Subcutaneous adipose tissue (tissue), 4 donors: Measurements from ENCODE around the gene FTO. TPM values are rescaled to one million over a fixed set of nuclear protein-coding genes. Genes with fewer than 3 reads are reported as not detected.

ENCODE experiments used
- CTCF ChIP-seq: fragments of 450-650 bp; IDR thresholded peaks from one replicate; pipeline ENCODE4 v1.5.1; 2016; ENCODE audit warnings: low read depth, mild to moderate bottlenecking, control low read depth, antibody characterized with exemption, moderate library complexity
- total RNA-seq, 4 donors: library from RNA; depleted of rRNA; stranded (reverse); fragments of >200 nt; gene quantifications; one replicate each; pipeline ENCODE4 v1.1.0, GENCODE V29; 2016

FTO gene
- total RNA-seq, 4 donors from 2014 or later = 74.3 to 102 (median 90.9) TPM

DNA sequence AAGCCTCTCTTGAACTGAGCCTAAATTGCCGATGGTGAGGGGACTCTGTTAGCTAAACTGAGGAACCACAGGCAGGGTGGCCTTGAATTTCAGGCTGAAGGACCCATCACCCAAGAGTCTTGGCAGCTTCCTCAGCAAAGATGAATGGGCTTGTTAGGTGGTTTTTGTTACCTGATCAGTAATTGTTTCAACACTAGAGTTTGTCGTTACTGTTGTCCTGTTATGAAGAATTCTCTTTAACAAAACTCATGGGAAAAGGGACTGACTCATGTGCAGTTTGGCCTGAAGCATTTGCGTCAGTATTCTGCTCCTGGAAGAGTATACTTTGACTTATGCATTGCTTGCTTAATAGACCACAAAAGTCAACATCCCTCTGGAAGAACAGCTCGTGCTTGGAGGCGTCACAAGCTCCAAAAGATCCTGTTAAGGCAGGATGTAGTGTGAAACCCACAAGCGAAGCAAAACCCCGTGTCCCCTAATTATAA, 376.6 kb downstream of the FTO start:
- TF ChIP-seq CTCF = no peak

GRCh38 chr16:54086791-54087190, 382.8 kb downstream of the FTO start:
- no peak for TF ChIP-seq CTCF

GRCh38 chr16:54090602-54091001, 386.6 kb downstream of the FTO start:
- no peak for TF ChIP-seq CTCF

DNA sequence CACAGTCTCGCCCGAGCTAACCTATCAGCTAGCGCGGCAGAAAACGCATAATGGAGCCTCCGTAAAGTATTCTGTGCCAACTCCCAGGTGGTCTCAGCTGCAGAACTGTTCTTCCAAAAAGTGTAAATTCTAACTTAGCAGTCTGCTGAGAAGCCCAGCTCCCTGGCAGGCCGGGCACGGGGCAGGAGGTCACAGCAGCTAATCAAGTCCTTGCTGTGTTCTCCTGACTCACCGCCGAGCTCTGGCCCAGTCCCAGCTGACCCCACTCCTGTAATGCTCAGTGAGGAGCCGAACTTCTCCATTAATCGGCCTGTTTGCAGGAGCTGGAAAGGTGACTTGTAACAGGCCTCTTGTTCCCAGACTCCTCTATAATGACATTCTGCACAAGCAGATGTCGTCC, 389.3 kb downstream of the FTO start:
- TF ChIP-seq CTCF = no peak

- no peak for TF ChIP-seq CTCF
Measured at GRCh38 chr16:54094641-54095040, 390.7 kb downstream of the FTO start.

GRCh38 chr16:54096607-54097006, 392.7 kb downstream of the FTO start:
- TF ChIP-seq CTCF = no peak

- no peak for TF ChIP-seq CTCF
Measured at GRCh38 chr16:54097774-54098173, 393.8 kb downstream of the FTO start.
